Left lung (tissue), 10 donors: ENCODE results near the gene CUTA. TPM values are rescaled to one million over a fixed set of nuclear protein-coding genes. Genes with fewer than 3 reads are reported as not detected.

Source experiments
- ATAC-seq: fragments of 200-7000 bp; cut with Tn5 transposase; one replicate; pipeline ENCODE4 v1.9.1; 2020; ENCODE audit warnings: moderate library complexity
- DNase-seq, 4 donors: peaks; one replicate each; pipeline ENCODE4 v3.0.0-alpha.2; 2013 to 2020
- H3K27ac ChIP-seq, 2 donors: fragments of 200-600 bp; sonication (generic) in 1 of 2; one replicate each; pipeline versions ENCODE4 v1.5.0 to v1.8.0; 2020 to 2021
- H3K27me3 ChIP-seq, 2 donors: fragments of 200-600 bp; sonication (generic) in 1 of 2; one replicate each; pipeline versions ENCODE4 v1.5.0 to v1.8.0; 2020 to 2021
- H3K36me3 ChIP-seq, 2 donors: fragments of 200-600 bp; sonication (generic) in 1 of 2; one replicate each; pipeline versions ENCODE4 v1.5.0 to v1.8.0; 2020 to 2021
- H3K4me1 ChIP-seq, 2 donors: fragments of 200-600 bp; one replicate each; pipeline ENCODE4 v1.8.0; 2021
- H3K4me3 ChIP-seq, 2 donors: fragments of 200-600 bp; sonication (generic) in 1 of 2; one replicate each; pipeline versions ENCODE4 v1.5.0 to v1.8.0; 2020 to 2021; ENCODE audit warnings: mild to moderate bottlenecking in 1 of 2
- H3K9me3 ChIP-seq, 2 donors: fragments of 200-600 bp; sonication (generic) in 1 of 2; one replicate each; pipeline versions ENCODE4 v1.5.0 to v1.8.0; 2020 to 2021
- intact Hi-C, 2 donors: fragments of 100-400 bp; cut with DNase I; formaldehyde crosslinking; loops; one replicate each; pipeline versions ENCODE4 v1.11.2 to v1.14.2; 2022
- polyA plus RNA-seq, 6 donors: library from polyadenylated mRNA; unstranded; fragments of 120-200 nt; gene quantifications; one replicate each; pipeline ENCODE4 v1.2.1, GENCODE V29; 2013; ENCODE audit not compliant: insufficient read length in 6 of 6
- total RNA-seq, 2 donors: library from RNA; stranded (reverse); fragmentation: NEBNext Ultra II Directional; extraction: Animal tissue kit (Norgen Biotek cat#: 25700); gene quantifications; one replicate each; pipeline ENCODE4 v1.2.1, GENCODE V29; 2021
- TF ChIP-seq, protein P1 (sequence below), 2 donors: fragments of 200-600 bp; sonication (generic) in 1 of 2; IDR thresholded peaks; one replicate each; pipeline versions ENCODE4 v1.5.0 to v1.8.0; 2021; ENCODE audit warnings: antibody characterized with exemption in 2 of 2
- donor health status: DM: no; HTN: yes; CAD: no.
- donor health status: DM: no; HTN: no; CAD: no.

CUTA gene
- total and polyA plus RNA-seq, 8 donors, result 144 to 189 (median 175) TPM

GRCh38 chr6:33428224-33428965 lies 10.5 kb upstream of the CUTA start:
- intact Hi-C loops, result no loop called here
- peak overlapping the region; percentile 11 to 62 for H3K4me3 ChIP-seq
- ATAC-seq (no peak), DNase-seq (no peak)
- H3K27ac ChIP-seq, result peak overlapping the region; percentile 51 to 62
- H3K4me1 ChIP-seq, result peaks cover 14 to 72% of the 10 kb centered on the region in 2 donors
- H3K9me3 ChIP-seq, result no peaks in the 10 kb centered on the region
- no peaks in the 10 kb centered on the region for H3K27me3 ChIP-seq
- H3K36me3 ChIP-seq, result no peaks in the 10 kb centered on the region
- TF ChIP-seq, protein P1, sequence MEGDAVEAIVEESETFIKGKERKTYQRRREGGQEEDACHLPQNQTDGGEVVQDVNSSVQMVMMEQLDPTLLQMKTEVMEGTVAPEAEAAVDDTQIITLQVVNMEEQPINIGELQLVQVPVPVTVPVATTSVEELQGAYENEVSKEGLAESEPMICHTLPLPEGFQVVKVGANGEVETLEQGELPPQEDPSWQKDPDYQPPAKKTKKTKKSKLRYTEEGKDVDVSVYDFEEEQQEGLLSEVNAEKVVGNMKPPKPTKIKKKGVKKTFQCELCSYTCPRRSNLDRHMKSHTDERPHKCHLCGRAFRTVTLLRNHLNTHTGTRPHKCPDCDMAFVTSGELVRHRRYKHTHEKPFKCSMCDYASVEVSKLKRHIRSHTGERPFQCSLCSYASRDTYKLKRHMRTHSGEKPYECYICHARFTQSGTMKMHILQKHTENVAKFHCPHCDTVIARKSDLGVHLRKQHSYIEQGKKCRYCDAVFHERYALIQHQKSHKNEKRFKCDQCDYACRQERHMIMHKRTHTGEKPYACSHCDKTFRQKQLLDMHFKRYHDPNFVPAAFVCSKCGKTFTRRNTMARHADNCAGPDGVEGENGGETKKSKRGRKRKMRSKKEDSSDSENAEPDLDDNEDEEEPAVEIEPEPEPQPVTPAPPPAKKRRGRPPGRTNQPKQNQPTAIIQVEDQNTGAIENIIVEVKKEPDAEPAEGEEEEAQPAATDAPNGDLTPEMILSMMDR (IDR thresholded peaks at IDR 0.05), result peak in 1 of 2 donors; percentile 40

- peak in 2 of 4 donors; percentile 60 to 92 for DNase-seq
- no peaks in the 10 kb centered on the region for H3K9me3 ChIP-seq
- H3K27ac ChIP-seq, result peak overlapping the region; percentile 62 to 65
- peaks cover 14 to 72% of the 10 kb centered on the region in 2 donors for H3K4me1 ChIP-seq
- H3K27me3 ChIP-seq, result no peaks in the 10 kb centered on the region
- peak overlapping the region; percentile 47 to 62 for H3K4me3 ChIP-seq
- no peaks in the 10 kb centered on the region for H3K36me3 ChIP-seq
- ATAC-seq, result peak; percentile 2
- intact Hi-C loops, result no loop called here
- TF ChIP-seq, protein P1 (IDR thresholded peaks at IDR 0.05), result no peak
Observed at GRCh38 chr6:33427585-33428223, 9.8 kb upstream of the CUTA start.

DNA sequence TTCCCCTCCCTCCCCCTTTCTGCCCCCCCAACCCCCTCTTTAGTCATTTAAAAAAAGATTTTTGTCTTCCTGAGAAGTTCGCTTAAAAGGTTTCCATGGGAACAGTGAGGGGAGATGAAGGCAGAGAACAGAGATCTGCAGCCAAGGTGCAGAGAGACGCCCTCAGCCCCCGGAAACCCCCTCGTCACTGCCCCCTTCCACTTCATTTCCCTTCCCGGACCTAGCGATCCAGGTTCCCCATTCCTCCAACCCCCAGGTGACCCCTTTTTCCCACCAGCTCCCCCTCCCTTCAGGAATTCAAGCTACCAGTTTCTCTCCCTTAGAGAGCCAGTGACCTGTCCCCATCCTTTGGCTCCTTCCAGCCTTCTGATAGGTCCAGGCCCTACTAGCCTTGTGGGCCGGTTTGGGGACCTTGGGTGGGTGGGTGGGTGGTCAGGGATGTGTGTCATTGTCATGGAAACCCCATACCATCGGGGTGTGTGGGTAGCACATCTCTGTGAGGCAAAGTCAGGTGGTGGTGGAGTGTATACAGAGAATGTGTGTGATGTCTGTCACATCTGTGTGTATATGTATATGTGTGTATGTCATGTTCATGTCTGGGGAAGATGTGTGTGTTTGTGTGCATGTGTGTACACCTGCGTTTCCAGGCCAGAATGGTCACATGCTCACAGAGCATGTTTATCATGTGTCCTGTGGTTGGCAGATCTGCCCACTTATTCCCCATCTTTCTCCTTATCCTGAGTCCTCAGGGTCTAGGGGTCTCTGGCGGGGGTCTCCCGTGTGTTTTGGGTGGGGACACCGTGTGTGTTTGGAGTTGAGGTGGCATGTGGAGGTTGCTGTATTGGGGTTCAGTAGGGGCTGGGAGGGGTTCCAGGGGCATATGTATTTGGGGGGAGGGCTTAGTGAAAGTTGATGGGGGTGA lies 8.9 kb upstream of the CUTA start:
- intact Hi-C loops, result no loop called here
- Histone ChIP-seq H3K27me3 (no peaks in the 10 kb centered on the region), H3K27ac (peak overlapping the region; percentile 86 to 93), H3K4me3 (peak overlapping the region; percentile 49 to 62), H3K36me3 (no peaks in the 10 kb centered on the region), H3K9me3 (no peaks in the 10 kb centered on the region), H3K4me1 (peaks cover 14 to 67% of the 10 kb centered on the region in 2 donors)
- TF ChIP-seq, protein P1 (IDR thresholded peaks at IDR 0.05), result no peak
- DNase-seq, result no peak
- ATAC-seq, result no peak

GRCh38 chr6:33425668-33426577 lies 8.0 kb upstream of the CUTA start:
- no peaks in the 10 kb centered on the region for H3K9me3 ChIP-seq
- H3K4me3 ChIP-seq, result peak overlapping the region; percentile 49 to 62
- H3K4me1 ChIP-seq, result peaks cover 14 to 58% of the 10 kb centered on the region in 2 donors
- DNase-seq (peak; percentile 82 to 94 (median 91)), ATAC-seq (peak; percentile 84)
- no peaks in the 10 kb centered on the region for H3K27me3 ChIP-seq
- peak overlapping the region; percentile 86 to 93 for H3K27ac ChIP-seq
- TF ChIP-seq, protein P1 (IDR thresholded peaks at IDR 0.05), result peak; percentile 43 to 47
- intact Hi-C loops, result no loop called here
- no peaks in the 10 kb centered on the region for H3K36me3 ChIP-seq
